NCI-H510A treated with DMSO at 0.1 percent for 48 hours (cell line): ENCODE data around the gene SPATA13.
A peak's percentile ranks its signal among the peaks of the same experiment; 100 is the strongest.

Experiments used
- DNase-seq: peaks from one replicate; lab custom pipeline; 2025; lab: John Stamatoyannopoulos, UW

Gene SPATA13

DNA sequence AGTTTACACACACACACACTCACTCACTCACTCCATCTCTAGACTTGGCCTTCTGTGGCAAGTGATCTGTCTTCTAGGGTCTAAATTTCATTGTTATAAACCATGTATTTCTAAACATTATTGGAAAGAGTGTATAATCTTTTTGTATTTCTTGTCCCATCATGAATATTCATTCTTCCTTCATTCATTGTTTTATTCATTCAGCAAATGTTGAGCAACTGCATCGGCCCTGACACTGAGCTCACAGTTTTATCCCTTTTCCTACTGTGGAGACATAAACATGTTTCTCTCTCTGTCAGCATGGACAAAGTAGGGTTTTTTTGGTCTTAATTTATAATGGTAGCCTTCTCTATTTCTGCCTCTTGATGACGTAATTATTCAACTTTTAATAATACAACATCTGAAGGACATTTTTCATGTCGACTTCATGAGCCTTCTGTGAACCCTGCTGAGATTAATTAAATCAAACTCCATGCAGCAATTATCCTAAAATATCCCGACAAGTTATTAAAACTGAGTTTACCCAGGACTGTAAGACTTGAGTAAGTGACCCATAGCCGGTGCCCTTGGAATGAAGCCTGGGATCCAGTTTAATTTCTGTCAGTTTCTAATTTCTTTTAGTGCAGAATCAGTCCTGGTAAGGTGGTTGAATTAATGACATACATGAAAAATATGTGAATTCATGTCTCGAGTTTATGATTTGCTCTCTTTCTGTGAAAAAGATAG is 7.3 kb downstream of the SPATA13 start:
- no peak for DNase-seq

- DNase-seq, result no peak
These were observed 7.9 kb downstream of the SPATA13 start for GRCh38 chr13:24168392-24168750.

DNA sequence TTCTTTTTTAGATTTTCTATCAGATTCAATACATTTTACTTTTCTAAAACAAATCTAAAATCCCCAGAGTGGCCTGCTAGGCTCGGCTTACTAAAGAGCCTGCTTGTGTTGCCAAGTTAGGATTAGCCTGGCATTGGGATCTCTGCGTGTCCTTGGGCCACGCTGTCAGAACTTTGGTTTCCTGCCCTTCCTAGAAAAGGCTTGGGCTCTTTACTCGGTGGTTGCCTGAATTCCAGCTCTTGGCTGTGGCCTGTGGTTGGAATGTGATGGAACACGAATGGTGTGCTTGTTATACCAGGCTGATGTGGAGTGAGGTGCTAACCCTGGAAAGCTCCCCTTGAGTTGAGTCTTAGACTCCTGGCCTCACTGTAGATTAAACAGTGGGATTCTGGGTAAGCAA is 8.5 kb downstream of the SPATA13 start:
- DNase-seq, result no peak

DNA sequence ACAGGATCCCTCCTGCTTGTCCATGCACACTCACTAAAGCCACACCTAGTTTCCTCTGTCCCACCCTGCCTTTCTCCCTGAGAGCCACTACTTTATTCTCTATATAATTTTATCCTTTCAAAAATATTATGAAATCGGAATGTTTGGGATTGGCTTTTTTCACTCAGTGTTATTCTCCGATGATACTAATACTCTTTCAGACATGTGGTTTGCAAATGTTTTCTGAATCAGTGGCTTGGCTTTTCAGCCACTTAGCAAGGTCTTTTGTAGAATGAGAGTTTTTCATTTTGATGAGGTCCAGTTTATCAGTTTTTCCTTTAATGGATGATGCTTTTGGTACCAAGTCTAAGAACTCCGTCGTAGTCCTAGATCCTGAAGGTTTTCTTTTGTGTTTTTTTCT is 11.6 kb downstream of the SPATA13 start:
- DNase-seq, result no peak

DNA sequence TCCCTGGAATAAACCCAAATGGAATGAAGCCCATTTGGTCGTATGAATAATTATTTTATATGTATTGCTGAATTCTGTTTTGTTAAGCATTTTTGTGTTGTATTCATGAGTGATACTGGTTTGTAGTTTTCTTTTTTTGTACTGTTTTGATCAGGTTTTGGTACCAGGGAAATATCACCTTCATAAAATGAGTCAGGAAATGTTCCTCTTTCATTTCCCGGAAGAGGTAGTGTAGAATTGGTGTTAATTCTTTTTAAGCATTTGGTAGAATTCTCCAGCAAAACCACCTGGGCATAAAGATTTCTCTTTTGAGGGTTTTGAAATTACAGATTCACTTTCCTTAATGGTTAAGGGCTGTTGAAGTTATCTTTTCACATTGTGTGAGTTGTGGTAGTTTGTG is 13.3 kb downstream of the SPATA13 start:
- no peak for DNase-seq

DNA sequence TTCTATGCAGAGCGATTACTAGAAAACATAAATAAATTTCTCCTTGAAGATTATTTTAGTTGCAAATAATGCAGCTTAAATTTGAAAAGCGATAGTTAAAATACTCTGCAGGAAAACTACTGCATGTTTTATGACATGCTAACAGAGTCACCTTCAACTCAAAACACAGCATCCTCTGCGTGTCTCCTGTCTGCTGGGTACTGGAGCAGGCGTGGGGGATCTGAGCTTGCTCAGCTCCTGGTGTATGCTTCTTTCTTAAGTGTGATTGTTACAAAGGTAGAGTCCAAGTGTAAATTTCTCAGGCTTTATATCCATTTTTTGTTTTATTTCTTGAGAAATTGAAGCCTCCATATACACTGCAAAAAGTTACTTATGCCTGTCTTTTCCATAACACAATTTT is 15.3 kb downstream of the SPATA13 start:
- no peak for DNase-seq

- no peak for DNase-seq
These were observed 16.0 kb downstream of the SPATA13 start for GRCh38 chr13:24176351-24177101.

- DNase-seq, result no peak
These were observed 18.4 kb downstream of the SPATA13 start for GRCh38 chr13:24178847-24179485.

GRCh38 chr13:24179486-24179850 is 18.9 kb downstream of the SPATA13 start:
- DNase-seq, result peak; percentile 6

GRCh38 chr13:24180750-24181377 is 20.3 kb downstream of the SPATA13 start:
- DNase-seq, result no peak

DNA sequence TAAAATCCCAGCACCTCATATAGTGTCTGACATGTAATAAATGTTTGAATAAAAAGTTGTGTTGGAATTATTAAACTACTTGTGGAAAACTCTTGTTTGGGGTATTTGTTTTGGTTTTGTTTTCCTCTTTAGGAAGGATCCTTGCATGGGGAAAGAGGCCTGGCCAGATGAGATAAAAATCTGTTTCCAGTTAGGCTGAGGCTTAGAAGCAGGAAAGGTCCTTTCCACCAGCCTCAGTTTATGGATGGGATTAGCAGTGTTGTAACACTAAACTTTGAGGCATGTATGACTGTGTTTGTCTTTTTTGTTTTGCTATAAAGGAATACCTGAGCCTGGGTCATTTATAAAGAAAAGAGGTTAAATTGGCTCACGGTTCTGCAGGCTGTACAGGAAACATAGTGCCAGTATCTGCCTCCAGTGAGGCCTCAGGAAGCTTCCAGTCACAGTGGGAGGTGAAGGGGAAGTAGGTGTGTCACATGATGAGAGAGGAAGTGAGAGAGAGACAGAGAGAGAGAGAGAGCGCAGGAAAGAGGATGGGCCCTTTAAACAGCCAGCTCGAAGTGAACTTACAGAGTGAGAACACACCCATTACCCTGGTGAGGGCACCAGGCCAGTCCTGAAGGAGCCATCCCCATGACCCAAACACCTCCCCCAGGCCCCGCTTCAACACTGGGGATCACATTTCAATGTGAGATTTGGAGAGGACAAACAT is 21.6 kb downstream of the SPATA13 start:
- DNase-seq, result no peak

- no peak for DNase-seq
These were observed 22.2 kb downstream of the SPATA13 start for GRCh38 chr13:24182703-24183081.

DNA sequence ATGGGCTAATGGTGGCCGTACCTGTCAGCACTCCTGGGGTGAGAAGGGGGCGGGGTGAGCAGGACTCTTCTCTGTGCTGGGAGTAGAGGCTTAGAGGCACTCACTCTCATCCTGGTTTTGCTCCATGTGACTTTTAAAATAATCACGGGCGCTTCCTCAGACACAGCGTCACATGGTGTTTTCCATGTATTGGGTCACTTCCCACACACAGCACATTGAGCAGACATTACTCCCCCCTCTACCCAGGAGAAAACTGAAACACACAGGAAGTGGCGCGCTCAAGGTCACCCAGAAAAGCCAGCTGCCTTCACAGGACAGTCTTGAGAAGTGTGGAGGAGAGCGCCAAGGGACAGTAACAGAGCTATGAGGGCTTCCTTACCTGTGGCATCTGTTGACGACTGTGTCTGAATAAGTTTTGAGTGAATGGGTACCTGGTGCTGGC is 23.2 kb downstream of the SPATA13 start:
- DNase-seq, result no peak

- no peak for DNase-seq
These were observed 23.8 kb downstream of the SPATA13 start for GRCh38 chr13:24184265-24184841.

- no peak for DNase-seq
These were observed 24.4 kb downstream of the SPATA13 start for GRCh38 chr13:24184882-24185281.

DNA sequence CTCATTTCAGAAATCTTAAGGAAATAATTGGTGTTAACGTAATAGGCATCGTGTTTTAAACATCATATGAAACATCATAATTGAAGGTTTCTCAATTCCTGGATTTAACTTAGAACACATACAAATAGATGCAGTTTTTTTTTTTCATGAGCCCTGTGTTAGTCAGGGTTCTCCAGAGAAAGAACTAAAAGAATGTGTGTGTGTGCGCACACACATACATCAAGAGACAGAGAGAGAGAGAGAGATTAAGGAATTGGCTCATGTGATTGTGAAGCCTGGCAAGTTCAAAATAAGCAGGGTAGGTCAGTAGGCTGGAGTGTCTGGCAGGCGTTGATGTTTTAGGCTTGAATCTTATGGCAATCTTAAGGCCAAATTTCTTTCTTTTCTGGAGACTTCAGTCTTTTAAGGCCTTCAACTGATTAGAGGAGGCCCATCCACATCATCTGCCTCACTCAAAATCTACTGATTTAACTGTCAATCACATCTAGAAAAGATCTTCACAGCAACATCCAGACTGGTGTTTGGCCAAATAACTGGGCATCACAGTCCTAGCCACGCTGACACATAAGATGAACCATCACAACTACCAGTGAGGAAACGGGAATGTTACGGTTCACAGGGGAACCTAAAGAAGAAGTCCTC is 25.2 kb downstream of the SPATA13 start:
- DNase-seq, result no peak

- DNase-seq, result no peak
These were observed 26.7 kb downstream of the SPATA13 start for GRCh38 chr13:24187185-24187584.

GRCh38 chr13:24192057-24192810 is 31.7 kb downstream of the SPATA13 start:
- peak; percentile 73 for DNase-seq

GRCh38 chr13:24192811-24193162 is 32.3 kb downstream of the SPATA13 start:
- peak; percentile 73 for DNase-seq

DNA sequence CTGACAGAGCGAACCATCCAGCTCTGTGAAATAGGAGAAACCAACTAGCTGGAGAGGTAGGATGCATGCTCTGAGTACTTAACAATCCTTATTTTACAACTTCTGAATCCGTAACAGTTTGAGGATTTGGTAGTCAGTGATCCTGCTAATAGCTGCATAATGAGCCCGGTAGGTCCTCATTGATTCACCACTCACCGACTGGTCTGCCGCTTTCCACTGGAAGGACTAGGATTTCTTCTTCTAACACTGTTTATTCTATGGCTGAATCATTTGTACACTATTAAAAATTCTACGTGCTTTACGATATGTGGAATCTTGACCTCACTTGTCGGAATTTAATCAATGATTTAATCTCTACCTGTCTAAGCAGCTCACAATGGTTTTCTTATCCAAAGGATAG is 33.9 kb downstream of the SPATA13 start:
- DNase-seq, result no peak

- no peak for DNase-seq
These were observed 35.1 kb downstream of the SPATA13 start for GRCh38 chr13:24195626-24196025.
